Rectal smooth muscle tissue (tissue), 1 donor: ENCODE results near the gene PRSS38.
"Not testable (repeated sequence)": the region's sequence is repeated elsewhere in the genome, so short reads cannot be mapped to it uniquely, and the experiment has no call there.

Experiments used
- H3K27ac ChIP-seq: one replicate; pipeline ENCODE4 v1.7.0; 2013; ENCODE audit warnings: low read depth, low read length, inconsistent platforms
- H3K27me3 ChIP-seq: one replicate; pipeline ENCODE4 v1.7.0; 2013; ENCODE audit warnings: low read length; ENCODE audit not compliant: control insufficient read depth, insufficient read depth
- H3K36me3 ChIP-seq: one replicate; pipeline ENCODE4 v1.7.0; 2013; ENCODE audit warnings: low read length; ENCODE audit not compliant: control insufficient read depth, insufficient read depth
- H3K4me1 ChIP-seq: one replicate; pipeline ENCODE4 v1.7.0; 2013; ENCODE audit warnings: low read length; ENCODE audit not compliant: control insufficient read depth, insufficient read depth
- H3K4me3 ChIP-seq: one replicate; pipeline ENCODE4 v1.7.0; 2013; ENCODE audit warnings: low read length
- H3K9ac ChIP-seq: one replicate; pipeline ENCODE4 v1.7.0; 2013; ENCODE audit warnings: low read length

Gene PRSS38

DNA sequence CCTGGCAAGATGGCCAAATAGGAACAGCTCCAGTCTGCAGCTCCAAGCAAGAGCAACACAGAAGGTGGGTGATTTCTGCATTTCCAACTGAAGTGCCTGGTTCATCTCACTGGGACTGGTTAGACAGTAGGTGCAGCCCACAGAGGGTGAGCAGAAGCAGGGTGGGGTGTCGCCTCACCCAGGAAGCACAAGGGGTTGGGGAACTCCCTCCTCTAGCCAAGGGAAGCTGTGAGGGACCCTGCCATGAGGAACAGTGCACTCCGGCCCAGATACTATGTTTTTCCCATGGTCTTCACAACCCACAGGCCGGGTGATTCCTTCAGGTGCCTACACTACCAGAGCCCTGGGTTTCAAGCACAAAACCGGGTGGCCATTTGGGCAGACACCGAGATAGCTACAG is 56.4 kb downstream of the PRSS38 start:
- H3K27ac ChIP-seq, H3K36me3 ChIP-seq, H3K4me3 ChIP-seq, H3K27me3 ChIP-seq, H3K9ac ChIP-seq, H3K4me1 ChIP-seq: not testable (repeated sequence)

GRCh38 chr1:227877810-227878209 is 62.3 kb downstream of the PRSS38 start:
- H3K4me1 ChIP-seq, H3K36me3 ChIP-seq, H3K4me3 ChIP-seq, H3K9ac ChIP-seq, H3K27me3 ChIP-seq, H3K27ac ChIP-seq: not testable (repeated sequence)

GRCh38 chr1:227880342-227880924 is 65.0 kb downstream of the PRSS38 start:
- H3K9ac ChIP-seq = no peak overlapping the region
- peaks cover under 1% of the 10 kb centered on the region for H3K4me1 ChIP-seq
- H3K27ac ChIP-seq = no peak overlapping the region
- no peaks in the 10 kb centered on the region for H3K27me3 ChIP-seq
- H3K36me3 ChIP-seq = no peaks in the 10 kb centered on the region
- H3K4me3 ChIP-seq = no peak overlapping the region

DNA sequence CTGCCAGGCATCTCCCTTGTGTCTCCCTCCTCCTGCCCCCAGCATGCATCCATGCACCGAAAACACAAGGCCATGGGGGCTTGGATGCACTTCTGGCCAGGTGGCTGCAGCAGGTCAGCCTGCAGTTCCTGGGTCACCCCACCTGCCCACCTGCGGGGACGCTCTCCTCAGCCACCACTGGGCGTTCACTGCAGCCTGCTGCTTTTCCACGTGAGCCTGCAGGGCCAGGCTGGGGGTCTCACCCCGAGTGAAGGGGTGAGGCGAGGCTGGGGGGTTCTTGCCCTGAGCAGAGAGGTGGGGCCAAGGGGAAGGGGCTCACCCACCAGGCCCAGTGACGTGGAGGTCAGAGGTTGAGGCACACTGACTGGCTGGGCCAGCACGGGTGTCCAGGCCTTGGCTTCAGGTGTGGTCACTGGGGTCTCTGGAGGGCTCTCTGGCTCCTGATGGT is 67.6 kb downstream of the PRSS38 start:
- H3K4me1 ChIP-seq = peaks cover 10% of the 10 kb centered on the region
- no peak overlapping the region for H3K4me3 ChIP-seq
- H3K27ac ChIP-seq = no peak overlapping the region
- no peak overlapping the region for H3K9ac ChIP-seq
- no peaks in the 10 kb centered on the region for H3K36me3 ChIP-seq
- H3K27me3 ChIP-seq = no peaks in the 10 kb centered on the region

- no peak overlapping the region for H3K27ac ChIP-seq
- no peaks in the 10 kb centered on the region for H3K27me3 ChIP-seq
- H3K9ac ChIP-seq = no peak overlapping the region
- no peak overlapping the region for H3K4me3 ChIP-seq
- no peaks in the 10 kb centered on the region for H3K36me3 ChIP-seq
- H3K4me1 ChIP-seq = peaks cover 10% of the 10 kb centered on the region
Measured at GRCh38 chr1:227883641-227884301, 68.3 kb downstream of the PRSS38 start.

- H3K4me1 ChIP-seq = peaks cover 10% of the 10 kb centered on the region
- H3K27ac ChIP-seq = no peak overlapping the region
- no peaks in the 10 kb centered on the region for H3K36me3 ChIP-seq
- H3K9ac ChIP-seq = no peak overlapping the region
- no peak overlapping the region for H3K4me3 ChIP-seq
- no peaks in the 10 kb centered on the region for H3K27me3 ChIP-seq
Measured at GRCh38 chr1:227884370-227885134, 69.1 kb downstream of the PRSS38 start.

DNA sequence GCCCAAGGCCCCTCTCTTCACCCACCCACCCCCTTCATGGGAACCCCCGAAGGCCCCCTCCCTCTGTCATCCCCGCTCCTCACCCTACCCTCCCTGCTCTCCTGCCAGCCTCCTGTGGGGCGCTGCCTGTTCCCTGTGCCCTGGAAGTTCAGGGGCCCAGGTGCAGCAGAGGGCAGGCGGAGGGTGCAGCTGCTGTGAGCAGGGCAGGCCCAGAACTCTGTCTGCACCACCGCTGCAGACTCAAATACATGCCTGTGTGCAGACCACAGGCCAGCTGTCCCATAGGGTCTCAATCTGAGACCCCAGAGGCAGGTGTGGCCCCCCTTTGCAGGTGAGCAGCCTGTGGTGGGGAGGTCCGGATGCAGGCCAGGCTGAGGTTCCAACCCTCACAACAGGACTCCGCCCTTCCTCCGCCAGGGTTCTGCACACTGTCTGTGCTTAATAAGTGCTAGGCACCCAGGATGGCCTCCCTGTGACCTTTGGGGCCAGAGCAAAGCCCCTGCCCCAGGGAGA is 69.7 kb downstream of the PRSS38 start:
- Histone ChIP-seq H3K4me1 (peaks cover 10% of the 10 kb centered on the region), H3K9ac (no peak overlapping the region), H3K36me3 (no peaks in the 10 kb centered on the region), H3K27ac (no peak overlapping the region), H3K27me3 (no peaks in the 10 kb centered on the region), H3K4me3 (no peak overlapping the region)

DNA sequence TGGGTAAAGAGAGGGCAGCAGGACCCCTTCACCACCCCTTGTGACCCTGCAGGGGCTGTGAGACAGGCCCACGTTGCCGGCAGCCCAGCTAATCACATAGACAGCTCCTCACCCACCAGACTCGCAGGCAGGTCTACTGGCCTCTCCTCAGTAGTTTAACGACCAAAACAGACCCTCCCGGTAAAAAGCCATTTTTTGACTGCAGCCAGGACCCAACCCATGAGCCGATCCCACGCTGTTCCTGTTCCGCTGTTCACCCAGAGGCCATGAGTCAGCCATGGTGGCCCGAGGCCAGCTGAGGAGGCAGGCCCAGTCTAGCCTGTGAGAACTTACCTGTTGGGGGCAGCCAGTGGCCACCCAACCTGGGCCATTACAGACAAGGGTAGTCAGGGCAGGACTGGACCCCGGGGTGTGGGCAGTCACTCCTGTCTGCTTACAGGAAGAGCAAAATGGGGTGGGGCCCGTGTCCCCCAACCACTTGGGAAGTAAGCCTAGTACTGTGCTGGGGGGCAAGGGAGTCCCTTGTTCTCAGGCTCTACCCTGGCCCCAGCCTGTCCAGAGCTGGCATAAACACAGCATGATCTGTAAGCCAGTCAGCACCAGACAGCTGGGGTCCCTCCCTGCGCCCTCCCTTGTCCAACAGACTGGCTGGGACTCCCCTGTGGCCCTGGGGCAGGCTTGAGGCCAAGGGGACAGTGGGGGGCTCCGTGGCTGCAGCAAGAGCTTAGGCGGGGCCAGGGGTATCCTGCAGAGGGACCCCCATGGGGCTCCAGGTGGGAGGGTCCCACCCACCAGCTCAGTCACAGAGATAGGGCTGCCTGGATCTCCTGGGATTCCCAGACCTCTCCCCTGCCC is 70.4 kb downstream of the PRSS38 start:
- Histone ChIP-seq H3K36me3 (no peaks in the 10 kb centered on the region), H3K9ac (no peak overlapping the region), H3K4me1 (peaks cover 10% of the 10 kb centered on the region), H3K27me3 (no peaks in the 10 kb centered on the region), H3K4me3 (no peak overlapping the region), H3K27ac (peak overlapping the region; percentile 91)

DNA sequence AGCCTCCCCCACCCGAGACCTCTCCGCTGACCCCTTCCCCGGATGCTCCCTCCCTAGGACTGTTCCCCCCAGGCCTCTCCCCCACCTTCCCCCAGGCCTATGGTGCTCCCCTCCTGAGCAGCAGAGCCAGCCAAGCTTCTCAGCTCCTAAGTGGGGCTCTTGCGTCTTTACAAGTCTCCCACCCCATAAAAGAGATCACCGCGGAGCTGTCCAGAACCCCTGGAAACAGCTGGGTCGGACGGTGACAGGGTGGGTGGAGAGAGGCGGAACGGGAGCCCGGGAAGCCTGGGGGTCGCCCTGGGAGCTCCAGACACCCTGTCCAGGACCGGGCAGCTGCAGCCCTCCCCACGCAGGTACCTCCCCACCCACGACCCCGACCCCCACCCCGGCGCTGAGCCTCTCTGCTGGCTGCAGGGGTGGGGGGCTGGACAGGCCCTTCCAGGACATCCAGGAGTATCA is 71.1 kb downstream of the PRSS38 start:
- Histone ChIP-seq H3K36me3 (no peaks in the 10 kb centered on the region), H3K4me3 (peak overlapping the region; percentile 41), H3K27ac (peak overlapping the region; percentile 91), H3K9ac (no peak overlapping the region), H3K4me1 (peaks cover 10% of the 10 kb centered on the region), H3K27me3 (no peaks in the 10 kb centered on the region)

- Histone ChIP-seq H3K27ac (peak overlapping the region; percentile 91), H3K36me3 (no peaks in the 10 kb centered on the region), H3K27me3 (no peaks in the 10 kb centered on the region), H3K4me3 (peak overlapping the region; percentile 60), H3K4me1 (peaks cover 10% of the 10 kb centered on the region), H3K9ac (no peak overlapping the region)
Measured at GRCh38 chr1:227886993-227887696, 71.7 kb downstream of the PRSS38 start.

DNA sequence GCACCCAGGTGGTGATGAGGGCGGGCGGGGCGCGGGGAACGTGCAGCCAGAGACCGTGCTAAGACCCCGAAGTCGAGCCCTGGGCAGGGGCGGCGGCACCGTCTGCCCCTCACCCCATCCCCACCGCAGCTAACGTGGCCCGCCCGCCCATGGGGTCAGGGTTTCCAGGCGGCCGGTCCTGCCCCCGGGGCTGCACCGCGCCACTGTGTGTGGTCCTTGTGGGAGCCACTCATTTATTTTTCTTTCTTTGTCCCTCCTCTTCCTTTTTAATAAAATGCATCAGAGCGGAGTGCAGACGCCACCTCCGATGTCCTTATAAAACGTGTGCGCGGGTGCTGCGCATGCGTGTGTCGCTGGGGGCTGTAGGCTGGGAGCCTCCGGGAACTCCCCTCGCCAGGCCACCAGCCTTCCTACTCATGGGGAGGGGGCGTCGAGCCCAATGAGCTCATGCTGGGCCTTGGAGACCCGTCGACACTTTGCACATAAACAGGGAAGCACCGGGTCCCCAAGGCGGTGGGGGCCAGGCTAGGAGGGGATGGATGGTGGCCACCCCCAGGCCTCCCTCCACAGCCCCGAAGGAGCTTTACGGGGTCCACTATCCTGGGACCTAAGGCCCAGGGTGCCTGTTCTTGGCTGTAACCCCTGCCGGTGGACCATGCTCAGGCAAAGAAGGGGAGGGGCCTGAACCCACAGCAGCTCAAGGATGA is 72.4 kb downstream of the PRSS38 start:
- peaks cover 10% of the 10 kb centered on the region for H3K4me1 ChIP-seq
- H3K9ac ChIP-seq = no peak overlapping the region
- peak overlapping the region; percentile 60 for H3K4me3 ChIP-seq
- H3K27me3 ChIP-seq = no peaks in the 10 kb centered on the region
- peak overlapping the region; percentile 91 for H3K27ac ChIP-seq
- H3K36me3 ChIP-seq = no peaks in the 10 kb centered on the region
